Left ventricle myocardium inferior (tissue), 1 donor: ENCODE results near the gene COL25A1. TPM values are rescaled to one million over a fixed set of nuclear protein-coding genes. Genes with fewer than 3 reads are reported as not detected.

Experiments used
- DNase-seq: peaks from one replicate; pipeline ENCODE4 v3.0.0-alpha.2; 2020
- H3K27ac ChIP-seq: fragments of 200-600 bp; replicated peaks from 2 replicates; pipeline ENCODE4 v1.8.0; 2021
- H3K27me3 ChIP-seq: fragments of 200-600 bp; 2 replicates; pipeline ENCODE4 v1.8.0; 2021; ENCODE audit warnings: low read depth
- H3K36me3 ChIP-seq: fragments of 200-600 bp; 2 replicates; pipeline ENCODE4 v1.8.0; 2021
- H3K4me1 ChIP-seq: fragments of 200-600 bp; 2 replicates; pipeline ENCODE4 v1.8.0; 2021
- H3K4me3 ChIP-seq: fragments of 200-600 bp; 2 replicates; pipeline ENCODE4 v1.8.0; 2021; ENCODE audit warnings: mild to moderate bottlenecking, moderate library complexity
- H3K9me3 ChIP-seq: fragments of 200-600 bp; replicated peaks from 2 replicates; pipeline ENCODE4 v1.8.0; 2021
- CTCF ChIP-seq: fragments of 200-600 bp; IDR thresholded peaks from 2 replicates; pipeline ENCODE4 v1.8.0; 2021; ENCODE audit warnings: antibody characterized with exemption, mild to moderate bottlenecking, borderline replicate concordance
- intact Hi-C: fragments of 100-400 bp; cut with micrococcal nuclease; formaldehyde crosslinking; loops from one replicate; pipeline ENCODE4 v1.11.0; 2022
- total RNA-seq: library from RNA; stranded (reverse); fragmentation: NEBNext Ultra II Directional; extraction: Animal tissue kit (Norgen Biotek cat#: 25700); gene quantifications from one replicate; pipeline ENCODE4 v1.2.1, GENCODE V29; 2021
- donor health status: DM: no; HTN: yes; CAD: no; lungs with severe emphysema.

Gene COL25A1
- total RNA-seq, 1 donor from 2014 or later = 0.77 TPM

GRCh38 chr4:108893468-108893867 is 409.0 kb downstream of the COL25A1 start:
- H3K27ac ChIP-seq = no peak overlapping the region
- H3K27me3 ChIP-seq = no peaks in the 10 kb centered on the region
- no peaks in the 10 kb centered on the region for H3K9me3 ChIP-seq
- DNase-seq = no peak
- intact Hi-C loops = no loop called here
- peaks cover 5% of the 10 kb centered on the region for H3K4me1 ChIP-seq
- no peak overlapping the region for H3K4me3 ChIP-seq
- TF ChIP-seq CTCF = no peak
- H3K36me3 ChIP-seq = no peaks in the 10 kb centered on the region

DNA sequence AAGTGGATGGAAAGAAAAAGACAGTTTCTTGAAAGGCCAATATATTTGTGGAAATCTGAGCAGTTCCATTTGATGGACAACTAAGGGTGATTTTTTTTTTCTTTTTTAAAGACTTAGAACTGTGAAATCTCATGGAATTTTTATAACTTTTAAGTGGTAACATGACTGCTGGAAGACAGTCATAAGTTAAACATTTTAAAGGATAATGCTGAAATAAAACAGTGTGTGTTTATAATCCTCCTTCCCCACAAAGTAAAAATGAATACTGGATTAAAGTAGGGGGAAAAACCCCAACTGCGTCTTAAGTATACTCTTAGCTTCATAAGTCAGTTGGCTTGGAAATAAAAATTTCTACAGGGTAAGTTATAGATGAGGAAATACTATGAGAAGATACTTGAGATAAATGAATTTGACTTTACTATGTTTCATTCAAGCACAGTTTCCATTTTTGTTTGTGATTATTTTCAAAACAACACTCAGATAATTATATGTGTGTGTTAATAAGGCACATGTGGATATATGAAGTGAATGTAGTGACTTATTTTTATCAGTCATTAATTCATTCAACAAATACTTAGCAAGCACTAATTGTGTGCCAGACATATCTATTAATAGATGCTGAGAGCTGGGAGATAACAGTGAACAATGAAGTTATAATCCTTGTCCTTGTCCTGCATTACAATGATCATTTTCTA is 410.4 kb downstream of the COL25A1 start:
- Histone ChIP-seq H3K27me3 (no peaks in the 10 kb centered on the region), H3K36me3 (no peaks in the 10 kb centered on the region), H3K4me3 (no peak overlapping the region), H3K27ac (no peak overlapping the region), H3K4me1 (peaks cover 5% of the 10 kb centered on the region), H3K9me3 (no peaks in the 10 kb centered on the region)
- no peak for DNase-seq
- TF ChIP-seq CTCF = no peak
- intact Hi-C loops = no loop called here

DNA sequence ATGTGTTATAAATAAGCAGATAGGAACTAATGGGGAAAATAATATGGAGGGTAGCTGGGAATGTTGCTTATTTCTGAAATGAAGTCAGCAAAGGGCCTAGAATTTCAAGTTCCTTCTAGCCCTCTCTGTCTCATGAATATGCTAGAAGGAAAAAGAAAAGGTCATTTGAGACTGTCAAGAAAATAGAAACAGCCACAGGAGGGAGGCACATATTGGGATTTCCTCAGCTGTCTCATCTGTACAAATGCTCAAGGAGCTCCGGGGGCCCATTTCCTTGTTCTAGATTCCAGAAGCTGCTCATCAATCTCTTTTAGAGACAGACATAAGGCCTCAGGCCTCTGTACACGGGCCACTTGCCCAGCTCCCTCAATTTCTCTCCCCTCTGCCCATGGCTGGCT is 412.0 kb downstream of the COL25A1 start:
- Histone ChIP-seq H3K4me3 (no peak overlapping the region), H3K36me3 (no peaks in the 10 kb centered on the region), H3K27me3 (no peaks in the 10 kb centered on the region), H3K9me3 (no peaks in the 10 kb centered on the region), H3K27ac (no peak overlapping the region), H3K4me1 (peaks cover 5% of the 10 kb centered on the region)
- intact Hi-C loops = no loop called here
- TF ChIP-seq CTCF = peak; percentile 13
- no peak for DNase-seq

- no peaks in the 10 kb centered on the region for H3K9me3 ChIP-seq
- intact Hi-C loops = no loop called here
- TF ChIP-seq CTCF = no peak
- H3K36me3 ChIP-seq = no peaks in the 10 kb centered on the region
- no peaks in the 10 kb centered on the region for H3K27me3 ChIP-seq
- no peak for DNase-seq
- peaks cover 5% of the 10 kb centered on the region for H3K4me1 ChIP-seq
- no peak overlapping the region for H3K27ac ChIP-seq
- H3K4me3 ChIP-seq = no peak overlapping the region
Observed at GRCh38 chr4:108889696-108890483, 412.6 kb downstream of the COL25A1 start.

DNA sequence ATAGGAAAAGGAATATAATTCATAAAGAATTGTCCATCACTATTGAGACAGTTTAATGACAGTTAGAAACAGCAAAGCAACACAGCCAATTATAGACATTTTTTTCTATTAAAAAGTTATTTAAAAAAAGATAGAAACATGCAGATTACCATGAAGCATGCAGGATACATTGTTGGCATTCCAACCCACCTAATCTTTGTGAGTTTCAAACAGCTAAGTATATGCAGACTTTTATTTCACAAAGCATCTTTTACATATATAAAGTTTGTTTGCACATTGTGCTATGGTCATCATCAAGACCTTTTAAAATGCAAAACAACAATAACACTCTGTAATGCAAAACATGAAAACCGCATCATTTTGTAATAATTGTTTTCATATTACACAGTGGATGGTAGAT is 413.7 kb downstream of the COL25A1 start:
- Histone ChIP-seq H3K4me3 (no peak overlapping the region), H3K9me3 (no peaks in the 10 kb centered on the region), H3K4me1 (peaks cover 5% of the 10 kb centered on the region), H3K27ac (no peak overlapping the region), H3K27me3 (no peaks in the 10 kb centered on the region), H3K36me3 (no peaks in the 10 kb centered on the region)
- intact Hi-C loops = no loop called here
- TF ChIP-seq CTCF = no peak
- no peak for DNase-seq
